Fibroblast of peridontal ligament (primary cell): ENCODE measurements around the gene GPX4.

Experiments used
- DNase-seq: peaks from one replicate; pipeline ENCODE4 v3.0.0-alpha.2; 2010; ENCODE audit errors: extremely low read depth

The GPX4 gene

DNA sequence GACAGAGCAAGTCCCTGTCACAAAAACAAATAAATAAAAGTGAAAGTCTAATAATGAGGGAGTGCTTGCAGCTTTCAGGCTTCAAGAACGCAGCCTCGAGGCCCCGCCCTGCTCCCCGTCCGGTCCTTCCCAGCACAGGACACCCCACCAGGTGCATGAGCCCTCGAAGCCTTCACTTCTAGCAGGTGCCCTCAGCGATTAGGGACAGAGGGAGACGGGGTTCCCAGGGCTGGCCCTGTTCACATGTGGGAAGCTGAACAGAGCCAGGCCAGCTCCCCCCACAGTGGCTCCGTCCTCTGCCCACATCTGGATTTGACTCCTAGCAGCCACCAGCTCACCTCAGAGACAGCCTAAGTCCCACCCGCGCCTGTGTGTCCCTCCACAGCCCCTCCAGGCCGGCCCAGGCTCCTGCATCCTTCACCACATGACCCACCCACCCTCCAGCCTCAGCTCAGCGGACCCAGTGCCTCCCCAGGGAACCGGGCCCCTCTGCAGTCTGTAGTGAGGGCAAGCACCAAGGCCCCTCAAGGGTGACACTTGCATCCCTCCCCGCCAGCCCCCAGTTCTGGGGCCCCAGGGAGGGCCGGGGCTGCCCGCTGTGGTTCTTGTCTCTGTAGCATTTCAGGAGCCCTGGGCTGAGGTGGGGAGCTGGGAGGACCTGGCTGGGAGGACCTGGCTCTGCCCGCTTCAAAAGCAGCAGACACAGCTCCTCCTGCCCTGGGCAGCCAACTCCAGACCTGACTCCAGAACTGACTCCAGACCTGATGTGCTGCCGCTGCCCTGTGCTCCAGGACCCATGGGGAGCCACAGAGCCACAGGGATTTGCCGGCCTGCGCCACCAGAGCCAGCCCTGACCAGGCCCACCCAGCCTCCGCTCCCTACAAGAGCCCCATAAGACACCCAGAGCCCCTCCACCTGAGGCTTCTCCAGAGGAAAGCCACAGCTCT lies 27.2 kb downstream of the GPX4 start:
- DNase-seq = no peak

DNA sequence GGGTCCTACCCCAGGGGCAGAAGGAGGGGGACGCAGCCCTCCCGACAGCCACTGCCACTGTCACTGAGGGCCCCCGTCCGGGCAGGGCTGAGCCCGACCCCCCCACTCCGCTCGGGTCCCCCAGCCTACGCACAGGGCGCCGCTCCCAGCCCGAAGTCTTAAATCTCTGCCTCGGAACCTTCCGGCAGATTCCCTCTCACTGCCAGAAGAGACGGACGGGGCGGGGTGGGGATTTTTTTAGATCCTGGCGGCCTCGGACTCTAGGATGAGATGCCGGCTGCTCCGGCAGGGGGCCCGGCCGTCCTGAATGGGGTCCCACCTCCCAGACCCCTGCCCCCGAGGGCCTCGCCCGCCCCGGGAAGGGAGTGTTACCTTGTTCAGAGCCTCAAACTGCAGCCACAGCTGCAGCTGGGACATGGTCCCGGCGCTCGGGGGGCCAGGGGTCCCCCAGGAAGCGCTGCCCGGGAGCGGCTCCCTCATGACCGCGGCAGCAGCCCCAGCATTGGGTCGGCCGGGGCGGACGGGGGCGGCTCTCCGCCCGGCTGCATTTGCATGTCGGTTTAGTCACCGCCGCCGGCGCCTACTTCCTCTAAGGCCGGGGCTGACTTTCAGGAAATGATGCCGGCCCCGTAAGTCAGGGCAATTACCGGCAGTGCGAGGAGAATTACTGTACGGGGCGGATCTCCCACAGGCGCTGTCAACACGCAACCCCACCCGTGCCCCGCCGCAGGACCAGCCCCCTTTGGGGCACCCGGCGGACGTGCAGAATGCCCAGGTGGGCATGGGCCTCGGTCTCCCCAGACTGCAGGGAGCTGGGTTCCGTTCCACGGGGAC lies 28.1 kb downstream of the GPX4 start:
- DNase-seq = peak; percentile 78

DNA sequence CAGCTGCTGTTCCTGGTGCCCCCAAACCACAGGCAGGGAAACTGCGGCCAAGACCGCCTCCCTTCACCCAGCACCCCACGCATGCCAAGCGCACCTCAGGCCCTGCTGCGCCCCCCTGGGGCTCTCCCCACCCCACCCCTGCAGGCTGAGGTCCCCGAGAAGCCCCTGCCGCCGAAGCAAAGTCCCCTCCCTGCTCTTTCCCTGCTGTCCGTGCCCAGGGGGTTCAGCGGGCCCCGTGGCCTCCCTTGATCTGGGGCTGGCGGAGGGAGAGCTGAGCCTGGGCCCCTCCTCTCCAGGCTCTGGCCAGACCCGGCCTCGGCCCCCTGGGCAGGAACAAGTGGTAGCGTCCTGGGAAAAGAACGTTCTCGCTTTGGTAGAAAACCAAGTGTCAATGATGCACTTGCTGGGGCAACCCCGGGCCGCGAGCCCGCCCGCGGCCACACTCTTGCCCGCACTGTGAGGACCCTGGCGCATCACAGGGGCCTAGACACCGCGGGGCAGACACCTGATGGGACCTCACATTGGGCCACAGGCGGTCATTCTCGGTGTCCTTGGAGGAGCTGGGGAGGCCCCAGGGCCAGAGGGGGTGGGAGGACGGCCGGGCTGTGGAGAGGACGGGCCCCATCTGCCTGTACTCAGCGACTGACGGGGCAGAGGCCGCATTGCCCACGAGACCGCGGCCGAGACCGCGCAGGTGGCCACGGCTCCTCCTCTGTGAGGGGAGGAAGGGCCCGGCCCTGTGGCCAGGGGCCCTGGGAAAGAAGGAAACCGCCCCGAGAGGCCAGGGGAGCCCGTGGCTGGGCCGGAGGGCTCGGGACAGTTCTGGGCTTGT lies 29.0 kb downstream of the GPX4 start:
- DNase-seq = no peak

DNA sequence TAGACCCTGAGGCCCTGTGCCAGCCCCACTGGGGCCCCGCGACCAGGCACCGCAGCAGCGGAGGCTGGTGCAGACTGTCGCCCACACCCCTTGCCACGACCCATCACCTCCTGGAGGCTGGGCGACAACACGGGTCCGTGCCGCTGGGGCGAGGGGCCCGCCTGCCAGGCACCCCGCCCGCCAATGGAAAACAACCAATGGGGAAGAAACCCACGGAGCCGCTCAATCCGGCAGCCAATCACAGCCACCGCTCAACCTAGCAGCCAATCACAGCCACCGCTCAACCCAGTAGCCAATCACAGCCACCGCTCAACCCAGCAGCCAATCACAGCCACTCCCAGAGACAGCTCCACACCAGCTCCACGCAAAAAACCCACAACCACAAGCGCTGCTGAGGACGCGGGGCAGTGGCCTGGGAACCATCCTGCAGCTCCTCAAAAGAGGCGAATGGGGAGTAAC lies 29.7 kb downstream of the GPX4 start:
- no peak for DNase-seq

DNA sequence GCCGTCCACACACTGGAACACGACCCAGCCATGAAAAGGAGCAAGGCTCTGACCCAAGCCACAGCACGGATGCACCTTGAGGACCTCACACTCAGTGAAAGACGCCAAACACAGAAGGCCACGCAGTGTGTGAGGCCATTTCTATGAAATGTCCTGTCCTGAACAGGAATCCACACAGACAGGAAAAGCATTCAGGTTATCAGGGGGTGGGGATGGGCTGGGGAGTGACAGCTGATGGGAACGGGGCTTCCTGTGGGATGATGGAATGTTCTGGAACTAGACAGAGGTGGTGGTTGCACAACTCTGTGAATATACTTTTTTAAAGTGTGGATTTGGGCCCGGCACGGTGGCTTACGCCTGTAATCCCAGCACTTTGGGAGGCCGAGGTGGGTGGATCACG lies 30.6 kb downstream of the GPX4 start:
- no peak for DNase-seq

DNA sequence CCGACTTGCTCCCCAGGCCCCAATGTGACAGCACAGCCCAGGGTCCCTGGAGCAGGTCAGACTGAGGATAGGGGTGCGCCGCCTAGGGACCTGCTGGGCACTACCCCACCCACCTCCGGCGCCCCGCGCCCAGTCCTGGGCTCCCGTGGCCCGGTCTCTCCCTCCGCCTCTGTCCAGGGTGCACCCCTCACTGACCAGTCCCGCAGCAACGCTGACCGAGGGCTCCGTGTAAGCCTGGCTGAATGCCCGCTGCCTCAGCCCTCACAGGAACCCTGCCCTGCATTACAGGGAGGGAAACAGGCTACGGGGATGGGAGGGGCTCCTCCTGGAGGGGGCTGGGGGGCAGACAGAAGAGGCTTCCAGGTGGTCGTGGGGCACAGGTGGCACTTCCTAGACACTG lies 31.7 kb downstream of the GPX4 start:
- DNase-seq = no peak

DNA sequence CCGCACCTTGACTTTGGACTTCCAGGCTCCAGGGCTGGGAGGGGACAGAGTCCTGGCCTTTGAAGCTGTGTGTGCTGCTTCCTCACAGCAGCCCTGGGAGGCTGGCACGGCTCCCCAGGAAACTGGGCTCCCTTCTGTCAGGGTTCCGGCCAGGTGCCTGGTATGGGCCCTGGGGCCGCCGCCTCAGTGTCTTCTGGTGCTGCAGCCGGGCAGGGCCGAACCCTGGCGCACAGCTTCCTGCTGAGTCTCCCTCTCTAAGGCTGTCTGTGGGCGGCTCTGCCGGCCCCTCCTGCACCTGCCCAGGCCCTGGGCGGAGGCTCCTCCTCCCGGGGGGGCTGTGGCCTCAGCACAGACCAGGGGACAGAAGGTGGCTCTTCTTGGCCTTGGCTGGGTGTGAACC lies 32.4 kb downstream of the GPX4 start:
- no peak for DNase-seq

DNA sequence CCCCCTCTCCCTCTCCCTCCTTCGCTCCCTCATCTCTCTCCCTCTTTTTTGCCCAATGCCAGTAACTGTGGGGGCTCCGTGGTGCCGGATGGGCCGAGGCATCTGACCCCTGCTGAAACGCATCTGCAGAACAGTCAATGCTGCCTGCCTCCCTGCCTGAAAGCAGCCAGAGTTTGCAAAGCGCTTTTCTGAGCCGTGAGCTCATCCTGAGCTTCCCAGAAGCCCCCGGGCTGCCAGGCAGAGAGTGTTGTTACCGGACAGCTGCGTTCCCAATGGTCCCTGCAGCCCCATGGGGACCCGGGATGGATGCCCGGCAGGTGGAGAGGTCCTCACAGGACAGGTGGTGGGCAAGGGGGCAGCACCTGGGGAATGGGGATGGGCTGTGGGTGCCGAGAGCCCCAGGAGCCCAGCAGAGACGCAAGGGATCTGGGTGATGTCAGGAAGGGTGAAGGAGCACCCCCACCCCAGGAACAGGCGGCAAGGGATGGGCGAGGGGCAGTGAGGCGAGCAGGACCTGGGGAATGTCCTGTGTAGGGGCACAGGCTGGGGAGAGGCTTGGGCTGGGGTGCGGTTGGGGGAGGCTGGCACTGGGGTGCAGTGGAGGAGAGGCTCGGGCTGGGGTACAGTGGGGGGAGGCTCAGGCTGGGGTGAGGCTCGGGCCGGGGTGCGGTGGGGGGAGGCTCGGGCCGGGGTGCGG lies 33.0 kb downstream of the GPX4 start:
- DNase-seq = no peak

DNA sequence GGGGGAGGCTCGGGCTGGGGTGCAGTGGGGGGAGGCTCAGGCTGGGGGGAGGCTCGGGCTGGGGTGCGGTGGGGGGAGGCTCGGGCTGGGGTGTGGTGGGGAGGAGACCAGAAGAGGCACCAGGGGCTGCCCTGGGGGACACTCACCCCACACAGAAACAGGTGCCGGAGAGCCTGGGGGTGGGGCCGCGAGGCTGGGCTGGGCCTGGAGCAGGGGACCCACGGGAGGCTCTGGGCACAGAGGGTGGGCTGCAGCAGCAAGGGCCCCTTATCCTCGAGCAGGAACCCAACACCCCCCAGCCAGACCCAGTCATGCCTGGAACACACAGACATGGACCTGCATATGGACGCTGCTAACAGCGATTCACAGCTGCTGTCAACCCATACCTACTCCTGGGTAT lies 34.3 kb downstream of the GPX4 start:
- DNase-seq = no peak

DNA sequence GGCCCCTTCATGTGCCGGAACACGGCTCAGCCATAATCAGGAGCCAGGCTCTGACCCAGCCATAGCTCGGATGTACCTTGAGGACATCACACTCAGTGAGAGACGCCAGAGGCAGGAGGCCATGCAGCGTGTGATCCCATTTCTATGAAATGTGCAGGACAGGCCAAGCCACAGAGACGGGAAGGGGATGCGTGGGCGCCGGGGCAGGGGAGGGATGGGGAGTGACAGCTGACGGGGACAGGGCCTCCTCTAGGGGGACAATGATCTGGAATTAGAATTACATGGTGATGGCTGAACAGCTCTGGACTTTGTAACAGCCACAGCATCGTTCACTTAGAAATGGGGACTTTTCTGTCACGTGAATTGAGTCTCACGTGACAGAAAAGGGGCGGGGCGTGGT lies 35.3 kb downstream of the GPX4 start:
- no peak for DNase-seq

DNA sequence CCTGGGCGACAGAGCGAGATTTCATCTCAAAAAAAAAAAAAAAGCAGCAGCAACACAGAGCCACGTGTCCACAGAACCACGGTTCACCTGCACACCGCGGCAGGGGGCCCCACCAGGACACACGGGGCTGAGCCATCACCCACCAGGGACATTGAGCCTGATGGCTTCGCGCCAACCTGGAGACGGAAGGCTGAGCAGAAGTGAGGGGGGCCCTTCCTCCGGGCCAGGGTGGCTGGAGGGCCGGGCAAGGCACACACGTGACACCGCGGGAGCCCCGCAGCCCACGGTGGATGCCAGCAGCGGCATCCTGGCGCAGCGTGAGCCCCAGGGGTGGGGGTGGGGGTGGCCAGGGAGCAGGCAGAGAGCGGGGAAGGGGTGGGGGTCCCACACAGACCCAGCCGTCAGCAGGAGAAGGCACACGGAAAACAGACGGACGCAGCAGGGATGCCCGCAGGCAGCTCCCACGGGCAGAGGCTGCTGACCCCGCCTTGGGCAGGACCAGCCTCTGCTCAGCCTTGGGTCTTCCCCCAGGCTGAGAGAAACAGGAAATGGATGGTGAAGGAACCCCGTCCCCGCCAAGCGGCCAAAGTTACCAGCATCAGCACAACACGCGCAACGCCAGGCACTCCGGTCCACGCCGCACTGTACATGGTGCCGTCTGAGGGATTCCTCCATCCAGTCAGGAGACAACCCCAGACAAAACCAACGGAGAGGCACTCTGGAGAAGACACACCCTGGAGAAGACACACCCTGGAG lies 36.7 kb downstream of the GPX4 start:
- DNase-seq = no peak

DNA sequence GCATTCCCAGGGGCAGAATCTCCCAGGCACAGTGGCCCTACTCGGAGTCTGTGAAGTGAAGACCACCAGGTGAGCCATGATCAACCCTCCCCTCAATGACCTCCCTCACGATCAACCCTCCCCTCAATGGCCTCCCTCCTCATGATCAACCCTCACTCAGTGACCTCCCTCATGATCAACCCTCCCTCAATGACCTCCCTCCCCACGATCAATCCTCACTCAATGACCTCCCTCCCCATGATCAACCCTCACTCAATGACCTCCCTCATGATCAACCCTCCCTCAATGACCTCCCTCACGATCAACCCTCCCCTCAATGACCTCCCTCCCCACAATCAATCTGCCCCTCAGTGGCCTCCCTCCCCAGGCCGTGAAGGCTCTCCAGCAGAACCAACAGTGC lies 38.1 kb downstream of the GPX4 start:
- no peak for DNase-seq

DNA sequence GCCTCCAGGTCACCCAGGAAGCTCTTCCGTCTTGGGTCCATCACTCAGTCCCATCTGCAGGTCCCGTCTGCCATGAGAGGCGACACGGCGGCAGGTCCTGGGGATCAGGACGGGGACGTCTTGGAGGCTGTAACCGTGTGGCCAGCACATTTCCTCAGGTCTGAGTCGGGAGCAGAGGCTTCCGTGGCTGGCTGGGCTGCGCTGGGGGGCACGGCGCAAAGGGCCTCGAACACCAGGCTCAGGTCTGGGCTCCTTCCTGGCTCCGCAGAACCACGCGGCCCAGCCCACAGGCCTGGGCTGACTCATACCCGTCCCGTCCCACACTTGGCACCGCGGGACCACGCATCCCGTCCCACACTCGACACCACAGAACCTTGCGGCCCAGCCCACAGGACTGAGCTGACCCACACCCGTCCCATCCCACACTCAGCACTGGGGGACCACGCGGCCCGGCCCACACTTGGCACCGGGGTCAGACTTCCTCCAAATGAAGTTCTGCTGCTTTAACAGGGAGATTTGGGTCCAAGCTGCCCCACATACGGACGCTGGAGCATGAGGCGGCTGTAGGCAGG lies 40.1 kb downstream of the GPX4 start:
- DNase-seq = no peak

DNA sequence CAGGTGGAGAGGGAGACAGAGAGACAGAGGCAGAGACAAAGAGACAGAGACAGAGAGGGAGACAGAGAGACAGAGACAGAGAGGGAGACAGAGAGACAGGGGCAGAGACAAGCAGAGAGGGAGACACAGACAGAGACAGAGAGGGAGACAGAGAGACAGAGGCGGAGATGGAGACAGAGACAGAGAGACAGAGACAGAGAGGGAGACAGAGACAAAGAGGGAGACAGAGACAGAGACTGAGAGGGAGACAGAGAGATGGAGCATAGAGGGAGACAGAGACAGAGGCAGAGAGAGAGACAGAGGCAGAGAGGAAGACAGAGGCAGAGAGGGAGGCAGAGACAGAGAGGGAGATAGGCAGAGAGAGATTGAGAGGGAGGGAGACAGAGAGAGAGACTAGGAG lies 40.9 kb downstream of the GPX4 start:
- no peak for DNase-seq

DNA sequence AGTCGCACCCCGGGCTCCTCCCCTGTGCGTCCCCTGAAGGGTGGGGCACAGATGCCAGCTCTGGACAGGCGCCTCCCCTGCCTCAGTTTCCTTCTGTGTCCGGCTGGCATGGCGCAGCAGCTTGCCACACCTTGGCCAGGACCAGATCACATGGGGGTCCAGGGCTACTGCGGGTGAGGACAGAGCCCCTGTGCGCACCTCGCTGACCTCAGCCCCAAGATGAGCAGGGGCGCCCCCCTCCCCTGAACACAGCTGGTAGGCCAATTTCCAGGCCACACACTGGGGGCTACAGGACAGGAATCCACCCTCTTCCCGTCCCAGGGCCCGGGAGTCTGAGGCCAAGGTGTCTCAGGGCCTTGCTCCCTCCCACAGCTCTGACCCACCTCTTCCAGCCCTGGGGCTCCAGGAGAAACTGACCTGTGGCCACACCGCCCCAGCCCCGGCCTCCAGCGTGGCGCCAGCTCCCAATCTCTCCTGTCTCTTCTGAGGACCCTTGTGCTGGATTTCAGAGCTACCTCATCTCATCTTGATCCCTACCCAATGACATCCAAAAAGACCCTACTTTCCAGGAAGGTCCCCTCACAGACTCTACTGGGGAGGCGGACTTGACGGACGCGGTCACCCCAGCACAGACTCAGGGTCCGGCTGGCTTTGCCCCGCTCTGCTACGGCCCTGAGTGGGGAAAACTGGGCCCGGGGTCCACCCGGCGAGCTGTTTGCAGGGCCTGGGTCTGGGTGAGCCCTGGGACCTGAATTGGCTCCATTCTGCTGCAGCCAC lies 42.0 kb downstream of the GPX4 start:
- no peak for DNase-seq

DNA sequence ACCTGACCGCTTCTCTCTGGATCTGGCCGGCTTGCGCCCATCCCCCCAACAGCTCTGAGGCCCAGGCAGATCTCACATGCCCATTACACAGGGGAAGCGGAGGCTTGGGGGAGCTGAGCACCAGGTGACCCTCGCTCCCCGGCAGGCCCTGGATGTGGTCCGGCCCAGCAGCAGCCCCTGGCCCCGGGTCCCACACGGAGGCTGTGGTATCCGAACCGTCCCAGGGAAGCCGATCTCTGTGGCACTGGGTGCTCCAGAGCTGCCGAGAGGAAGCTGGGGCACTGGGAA lies 42.6 kb downstream of the GPX4 start:
- DNase-seq = no peak

DNA sequence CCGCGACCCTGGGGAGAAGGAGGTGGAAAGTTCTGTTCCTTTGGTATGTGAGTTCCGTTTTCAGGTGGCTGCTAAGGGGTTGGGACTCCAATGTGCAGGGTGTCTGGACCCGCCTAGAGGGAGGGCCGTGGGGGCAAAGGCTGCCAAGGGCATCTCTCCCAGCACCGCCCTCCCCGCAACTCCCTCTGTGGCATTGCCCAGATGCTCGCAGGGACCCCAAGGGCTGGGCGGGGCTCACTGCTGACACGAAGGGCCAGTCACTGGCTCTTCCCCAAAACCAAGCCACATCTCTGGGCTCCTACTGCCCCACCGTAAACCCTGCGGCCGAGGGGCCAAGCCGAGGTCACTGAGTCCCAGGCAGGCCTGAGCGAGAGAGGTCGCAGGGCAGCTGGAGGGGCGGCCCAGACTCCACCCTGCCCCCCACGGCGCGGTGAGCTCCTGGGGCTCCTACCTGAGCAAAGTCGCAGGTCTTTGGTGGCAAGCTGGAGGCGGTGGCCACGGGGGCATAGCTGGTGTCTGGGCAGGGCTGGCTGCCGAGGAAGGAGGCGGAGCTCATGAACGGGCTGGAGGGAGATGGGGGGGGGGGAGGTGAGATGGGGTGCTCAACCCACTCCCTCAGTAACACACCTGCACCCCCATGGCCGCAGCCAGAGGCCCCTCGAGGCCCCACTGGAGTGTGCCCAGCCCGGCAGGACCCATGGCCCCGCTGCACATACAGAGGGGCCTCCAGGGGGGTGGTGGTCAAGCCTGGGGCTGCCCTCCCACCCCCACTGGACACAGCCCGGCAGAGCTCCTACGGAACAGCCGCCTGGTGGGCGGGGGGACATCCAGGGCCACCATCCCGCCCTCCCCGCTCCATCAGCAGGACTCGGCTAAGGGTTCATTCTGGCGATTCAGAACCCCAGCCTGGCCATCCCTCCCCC lies 43.3 kb downstream of the GPX4 start:
- no peak for DNase-seq

DNA sequence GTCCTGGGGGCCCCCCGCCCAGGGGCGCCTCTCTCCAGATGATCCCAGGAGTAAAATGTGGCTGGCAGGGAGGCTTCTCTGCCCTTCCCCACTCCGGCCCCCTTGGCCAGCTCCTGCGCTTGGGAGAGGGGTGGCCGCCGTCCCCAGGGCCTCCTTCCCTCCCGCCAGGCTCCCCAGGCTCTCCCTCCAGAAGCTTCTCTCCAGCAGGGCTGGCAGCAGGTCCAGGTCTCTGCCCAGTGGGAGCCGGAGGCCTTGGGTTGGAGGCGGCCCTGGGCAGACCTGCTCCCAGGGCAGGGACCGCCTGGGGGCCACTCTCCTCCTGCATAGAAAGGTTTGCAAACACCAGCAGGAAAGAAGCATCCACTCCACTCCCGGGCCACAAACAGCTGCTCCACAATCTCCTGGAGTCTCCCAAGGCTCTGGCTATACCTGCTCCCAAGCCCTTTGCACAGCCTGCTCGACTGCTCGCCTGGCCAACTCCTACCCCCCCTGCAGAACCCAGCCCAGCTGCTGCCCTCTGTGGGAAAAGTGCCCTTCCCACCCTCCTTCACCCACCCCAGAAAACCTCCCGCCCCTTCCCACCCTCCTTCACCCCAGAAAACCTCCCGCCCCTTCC lies 44.2 kb downstream of the GPX4 start:
- no peak for DNase-seq
